ENCODE results near the gene WNK2.

GRCh38 chr9:93301291-93301811 is 117.4 kb downstream of the WNK2 start:
- TF ChIP-seq CTCF (IDR thresholded peaks at IDR 0.05; ENCODE audit: low read depth, low read length): no peak
- no peak for TF ChIP-seq EZH2phosphoT487 (IDR thresholded peaks at IDR 0.05; ENCODE audit: low read depth)

All from OCI-LY3 (cell line).